Measurements from ENCODE around the gene KRTAP4-1. TPM values are rescaled to one million over a fixed set of nuclear protein-coding genes. Genes with fewer than 3 reads are reported as not detected.
A peak's percentile ranks its signal among the peaks of the same experiment; 100 is the strongest.
"Not testable (repeated sequence)": the region's sequence is repeated elsewhere in the genome, so short reads cannot be mapped to it uniquely, and the experiment has no call there.

KRTAP4-1 gene
- total RNA-seq, 2 experiments from 2014 or later, result not detected

DNA sequence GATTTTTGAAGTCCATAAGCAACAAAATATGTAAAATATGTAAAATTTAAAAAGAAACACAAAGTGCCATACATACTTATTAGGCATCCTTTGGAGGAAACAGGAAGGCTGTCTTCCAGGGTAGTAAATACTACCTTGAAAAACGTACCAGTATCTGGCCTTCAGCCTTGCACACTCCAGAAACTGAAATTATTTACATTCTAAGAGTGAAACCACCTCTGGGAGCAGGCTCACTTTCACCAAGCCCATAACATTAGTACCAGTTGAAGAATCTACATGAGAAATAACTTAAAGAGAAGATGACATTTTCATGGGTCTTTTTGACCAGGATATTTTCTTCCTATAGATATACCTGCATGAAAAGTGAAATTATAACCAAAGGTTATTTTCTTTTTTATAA lies 11.4 kb upstream of the KRTAP4-1 start:
- CTCF ChIA-PET, result interaction anchor here (1.5 kb wide), 1 partner anchor 14 kb away, joined by 3 read pairs; no protein-coding TSS in a partner anchor
- H3K27me3 Mint-ChIP-seq, result no peaks in the 10 kb centered on the region
- ATAC-seq (no peak), DNase-seq (no peak)
- H3K9me3 Mint-ChIP-seq (ENCODE audit: low read depth), result peaks cover 8% of the 10 kb centered on the region
- intact Hi-C loops (cut with DNase I, micrococcal nuclease), result no loop called here
- no peaks in the 10 kb centered on the region for H3K4me1 Mint-ChIP-seq
- H3K4me3 Mint-ChIP-seq, result no peak overlapping the region
- no peak overlapping the region for H3K27ac Mint-ChIP-seq
- H3K36me3 Mint-ChIP-seq (ENCODE audit: low read depth), result peaks cover 3% of the 10 kb centered on the region
- POLR2A ChIA-PET, result no interaction called here

DNA sequence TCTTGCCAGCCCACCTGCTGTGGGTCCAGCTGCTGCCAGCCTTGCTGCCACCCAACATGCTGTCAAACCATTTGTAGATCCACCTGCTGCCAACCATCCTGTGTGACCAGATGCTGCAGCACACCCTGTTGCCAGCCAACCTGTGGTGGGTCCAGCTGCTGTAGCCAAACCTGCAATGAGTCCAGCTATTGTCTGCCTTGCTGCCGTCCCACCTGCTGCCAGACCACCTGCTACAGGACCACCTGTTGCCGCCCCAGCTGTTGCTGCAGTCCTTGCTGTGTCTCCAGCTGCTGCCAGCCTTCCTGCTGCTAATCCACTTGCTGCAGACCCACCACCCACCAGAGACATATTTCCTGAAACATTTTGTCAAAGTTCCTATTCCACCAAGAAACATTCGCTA lies 5.6 kb upstream of the KRTAP4-1 start:
- H3K4me3 Mint-ChIP-seq, result no peak overlapping the region
- intact Hi-C loops (cut with DNase I, micrococcal nuclease), result no loop called here
- DNase-seq (no peak), ATAC-seq (no peak)
- POLR2A ChIA-PET, result no interaction called here
- H3K4me1 Mint-ChIP-seq, result no peaks in the 10 kb centered on the region
- no peak overlapping the region for H3K27ac Mint-ChIP-seq
- H3K27me3 Mint-ChIP-seq, result peaks cover 4% of the 10 kb centered on the region
- H3K9me3 Mint-ChIP-seq (ENCODE audit: low read depth), result peaks cover 3% of the 10 kb centered on the region
- CTCF ChIA-PET, result no interaction called here
- peaks cover 3% of the 10 kb centered on the region for H3K36me3 Mint-ChIP-seq (ENCODE audit: low read depth)

DNA sequence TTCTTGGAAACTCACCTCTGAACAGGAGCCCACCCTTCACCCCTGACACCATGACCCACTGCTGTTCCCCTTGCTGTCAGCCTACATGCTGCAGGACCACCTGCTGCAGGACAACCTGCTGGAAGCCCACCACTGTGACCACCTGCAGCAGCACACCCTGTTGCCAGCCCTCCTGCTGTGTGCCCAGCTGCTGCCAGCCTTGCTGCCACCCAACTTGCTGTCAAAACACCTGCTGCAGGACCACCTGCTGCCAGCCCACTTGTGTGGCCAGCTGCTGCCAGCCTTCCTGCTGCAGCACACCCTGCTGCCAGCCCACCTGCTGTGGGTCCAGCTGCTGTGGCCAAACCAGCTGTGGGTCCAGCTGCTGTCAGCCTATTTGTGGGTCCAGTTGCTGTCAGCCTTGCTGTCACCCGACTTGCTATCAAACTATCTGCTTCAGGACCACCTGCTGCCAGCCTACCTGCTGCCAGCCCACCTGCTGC lies 5.2 kb upstream of the KRTAP4-1 start, which contains the start of gene KRTAP9-1:
Gene KRTAP9-1, plus strand, starts transcription at position 51 of the 482 bp plus-strand sequence. Its CDS starts 0 bp downstream, at position 51.
- H3K4me1 Mint-ChIP-seq; CTCF ChIA-PET; ATAC-seq; H3K9me3 Mint-ChIP-seq (ENCODE audit: low read depth); H3K4me3 Mint-ChIP-seq; POLR2A ChIA-PET; H3K27me3 Mint-ChIP-seq; H3K27ac Mint-ChIP-seq; H3K36me3 Mint-ChIP-seq (ENCODE audit: low read depth); DNase-seq; intact Hi-C loops (cut with DNase I, micrococcal nuclease): not testable (repeated sequence)

DNA sequence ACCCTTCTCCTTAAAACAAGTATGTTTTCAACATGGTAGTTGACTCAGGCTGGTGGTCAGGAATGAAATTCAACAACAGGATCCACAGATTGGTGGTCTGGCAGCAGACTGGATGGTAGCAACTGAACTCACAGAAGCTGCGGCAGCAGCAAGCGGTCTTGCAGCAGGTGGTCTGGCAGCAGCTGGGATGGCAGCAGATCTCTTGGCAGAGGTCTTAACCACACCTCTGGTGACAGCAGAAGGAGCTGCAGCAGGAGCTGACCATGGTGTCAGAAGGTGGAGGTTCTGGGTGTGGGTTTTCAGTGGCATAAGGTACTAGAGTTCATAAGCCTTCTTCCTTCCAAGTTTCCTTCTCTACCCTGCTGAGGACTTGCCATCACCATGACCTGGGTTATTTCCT lies 2.2 kb upstream of the KRTAP4-1 start:
- Mint-ChIP-seq H3K36me3 (ENCODE audit: low read depth) (no peaks in the 10 kb centered on the region), H3K27me3 (peaks cover 4% of the 10 kb centered on the region), H3K27ac (no peak overlapping the region), H3K9me3 (ENCODE audit: low read depth) (no peaks in the 10 kb centered on the region), H3K4me1 (no peaks in the 10 kb centered on the region), H3K4me3 (no peak overlapping the region)
- DNase-seq, result no peak
- intact Hi-C loops (cut with DNase I, micrococcal nuclease), result no loop called here
- POLR2A ChIA-PET, result no interaction called here
- ATAC-seq, result no peak
- CTCF ChIA-PET, result interaction anchor here (0.7 to 1.7 kb wide), 2 partner anchors 8 to 14 kb away, joined by 3 to 4 read pairs; no protein-coding TSS in a partner anchor

DNA sequence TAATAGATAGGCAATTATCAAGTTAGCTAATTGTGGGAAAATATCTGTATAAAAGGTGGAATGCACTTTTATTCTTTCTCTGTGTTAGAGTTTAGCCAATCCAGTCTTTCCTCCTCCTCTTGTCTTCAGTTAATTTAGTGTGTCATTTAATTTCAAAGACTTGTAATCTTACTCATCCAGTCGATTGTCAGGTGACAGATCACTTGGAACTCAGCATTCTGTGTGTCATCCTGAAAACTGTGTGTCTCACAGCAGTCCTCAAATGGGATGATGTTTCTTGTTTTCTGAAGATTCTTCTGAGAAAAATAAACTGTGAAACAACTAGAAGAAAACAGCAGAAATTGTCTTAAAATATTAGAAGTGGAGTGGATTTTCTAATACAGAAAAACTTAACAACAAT lies 290 bp upstream of the KRTAP4-1 start:
- H3K4me3 Mint-ChIP-seq, result no peak overlapping the region
- DNase-seq (no peak), ATAC-seq (no peak)
- ChIA-PET POLR2A (no interaction called here), CTCF (interaction anchor here (0.8 kb wide), 1 partner anchor 420 kb away, joined by 3 read pairs; no protein-coding TSS in a partner anchor)
- no peaks in the 10 kb centered on the region for H3K36me3 Mint-ChIP-seq (ENCODE audit: low read depth)
- no peaks in the 10 kb centered on the region for H3K9me3 Mint-ChIP-seq (ENCODE audit: low read depth)
- H3K4me1 Mint-ChIP-seq, result no peaks in the 10 kb centered on the region
- peaks cover 4% of the 10 kb centered on the region for H3K27me3 Mint-ChIP-seq
- no peak overlapping the region for H3K27ac Mint-ChIP-seq
- intact Hi-C loops (cut with DNase I, micrococcal nuclease), result no loop called here

DNA sequence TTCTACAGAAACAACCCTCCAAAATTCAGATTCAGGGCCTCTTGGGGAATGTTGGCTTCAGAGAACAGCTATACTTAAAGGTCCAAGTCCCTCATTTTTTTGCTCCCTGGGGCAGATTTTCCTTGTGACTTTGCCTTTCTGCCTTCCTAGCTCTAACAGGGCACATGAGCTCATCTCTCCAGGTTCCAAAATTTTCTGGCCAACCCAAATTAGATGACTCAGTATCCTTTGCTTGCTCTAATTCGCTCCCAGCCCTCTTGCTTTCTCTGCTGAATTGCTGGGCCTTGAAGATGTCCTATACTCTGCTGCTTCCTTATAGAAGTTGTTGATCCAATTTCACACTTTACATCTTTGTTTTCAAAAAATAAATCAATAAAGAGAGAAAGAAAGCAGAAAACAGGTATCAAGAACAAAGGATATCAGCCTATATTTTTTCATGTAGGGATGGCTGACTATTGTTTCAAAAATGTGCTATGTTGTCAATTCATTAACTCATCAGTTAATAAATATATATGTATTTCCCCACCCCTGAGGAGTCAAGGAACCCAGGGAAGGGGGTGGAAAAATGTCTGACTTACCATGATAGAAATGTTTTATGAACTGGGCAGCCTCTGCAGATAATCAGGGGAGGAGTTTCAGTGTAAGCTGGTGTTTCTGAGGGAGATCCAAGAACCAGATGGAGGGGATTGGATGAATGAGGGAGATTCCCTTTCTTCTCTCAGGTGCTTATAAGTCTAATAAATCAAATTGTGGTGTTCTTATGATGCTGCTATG lies 5.7 kb downstream of the KRTAP4-1 start:
- CTCF ChIA-PET, result interaction anchor here (0.6 to 0.9 kb wide), 2 partner anchors 8 to 319 kb away, joined by 3 to 4 read pairs; no protein-coding TSS in a partner anchor
- H3K9me3 Mint-ChIP-seq (ENCODE audit: low read depth), result no peaks in the 10 kb centered on the region
- ATAC-seq, result no peak
- H3K36me3 Mint-ChIP-seq (ENCODE audit: low read depth), result no peaks in the 10 kb centered on the region
- intact Hi-C loops (cut with DNase I, micrococcal nuclease), result no loop called here
- H3K27me3 Mint-ChIP-seq, result no peaks in the 10 kb centered on the region
- no peak for DNase-seq
- no peaks in the 10 kb centered on the region for H3K4me1 Mint-ChIP-seq
- no peak overlapping the region for H3K4me3 Mint-ChIP-seq
- H3K27ac Mint-ChIP-seq, result no peak overlapping the region
- POLR2A ChIA-PET, result no interaction called here

DNA sequence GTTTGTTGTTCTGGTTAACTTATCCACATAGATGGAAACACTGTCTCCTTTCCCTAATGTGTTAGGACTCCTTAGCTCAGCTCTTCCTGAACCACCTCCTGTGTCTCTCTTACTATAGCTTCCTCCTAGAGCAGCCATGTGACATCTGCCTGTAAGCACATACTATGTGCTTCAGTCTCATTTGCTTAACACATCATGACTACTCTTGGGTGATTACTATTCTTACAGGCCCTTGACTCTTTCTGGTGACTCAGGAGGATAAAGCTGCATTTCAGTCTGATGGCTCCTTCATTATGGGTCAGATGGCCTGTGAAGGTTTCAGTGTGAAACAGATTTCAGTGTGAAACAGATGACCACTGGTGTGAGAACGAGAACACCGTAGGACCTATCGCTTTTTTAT lies 6.4 kb downstream of the KRTAP4-1 start:
- peak; percentile 78 for ATAC-seq
- DNase-seq, result no peak
- Mint-ChIP-seq H3K4me1 (peaks cover 1% of the 10 kb centered on the region), H3K4me3 (no peak overlapping the region), H3K27me3 (no peaks in the 10 kb centered on the region), H3K9me3 (ENCODE audit: low read depth) (no peaks in the 10 kb centered on the region), H3K27ac (no peak overlapping the region), H3K36me3 (ENCODE audit: low read depth) (no peaks in the 10 kb centered on the region)
- ChIA-PET CTCF (interaction anchor here (0.9 kb wide), 1 partner anchor 9 kb away, joined by 4 read pairs; no protein-coding TSS in a partner anchor), POLR2A (no interaction called here)
- intact Hi-C loops (cut with DNase I, micrococcal nuclease), result no loop called here

DNA sequence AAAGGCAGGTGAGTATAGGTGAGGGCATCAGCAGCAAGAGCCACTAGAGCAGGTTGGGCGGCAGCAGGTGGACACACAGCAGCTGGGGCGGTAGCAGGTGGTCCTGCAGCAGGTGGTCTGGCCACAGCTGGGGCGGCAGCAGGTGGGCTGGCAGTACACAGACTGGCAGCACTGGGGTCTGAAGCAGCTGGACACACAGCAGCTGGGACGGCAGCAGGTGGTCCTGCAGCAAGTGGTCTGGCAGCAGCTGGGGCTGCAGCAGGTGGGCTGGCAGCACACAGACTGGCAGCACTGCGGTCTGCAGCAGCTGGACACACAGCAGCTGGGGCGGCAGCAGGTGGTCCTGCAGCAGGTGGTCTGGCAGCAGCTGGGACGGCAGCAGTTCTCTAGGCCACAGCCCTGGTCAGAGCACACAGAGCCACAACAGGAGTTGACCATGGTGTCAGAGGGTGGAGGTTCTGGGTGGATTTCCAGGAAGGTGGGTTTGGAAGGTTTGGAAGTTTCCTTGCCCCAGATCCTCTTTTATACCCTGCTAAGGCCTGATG lies 6.9 kb downstream of the KRTAP4-1 start, which contains the start of gene KRTAP4-2:
Gene KRTAP4-2, minus strand, starts transcription at position 495 of the 545 bp plus-strand sequence. Its CDS starts 57 bp downstream, at position 438.
- Mint-ChIP-seq H3K9me3 (ENCODE audit: low read depth) (no peaks in the 10 kb centered on the region), H3K27ac (no peak within 1 kb of the TSS), H3K36me3 (ENCODE audit: low read depth) (no peaks in the 10 kb centered on the region), H3K27me3 (no peaks in the 10 kb centered on the region), H3K4me3 (no peak within 1 kb of the TSS), H3K4me1 (peaks cover 3% of the 10 kb centered on the region)
- DNase-seq (no peak), ATAC-seq (no peak)
- intact Hi-C loops (cut with DNase I, micrococcal nuclease), result no loop called here
- ChIA-PET CTCF (interaction anchor here (1.0 kb wide), 1 partner anchor 23 kb away, joined by 3 read pairs; no protein-coding TSS in a partner anchor), POLR2A (no interaction called here)

DNA sequence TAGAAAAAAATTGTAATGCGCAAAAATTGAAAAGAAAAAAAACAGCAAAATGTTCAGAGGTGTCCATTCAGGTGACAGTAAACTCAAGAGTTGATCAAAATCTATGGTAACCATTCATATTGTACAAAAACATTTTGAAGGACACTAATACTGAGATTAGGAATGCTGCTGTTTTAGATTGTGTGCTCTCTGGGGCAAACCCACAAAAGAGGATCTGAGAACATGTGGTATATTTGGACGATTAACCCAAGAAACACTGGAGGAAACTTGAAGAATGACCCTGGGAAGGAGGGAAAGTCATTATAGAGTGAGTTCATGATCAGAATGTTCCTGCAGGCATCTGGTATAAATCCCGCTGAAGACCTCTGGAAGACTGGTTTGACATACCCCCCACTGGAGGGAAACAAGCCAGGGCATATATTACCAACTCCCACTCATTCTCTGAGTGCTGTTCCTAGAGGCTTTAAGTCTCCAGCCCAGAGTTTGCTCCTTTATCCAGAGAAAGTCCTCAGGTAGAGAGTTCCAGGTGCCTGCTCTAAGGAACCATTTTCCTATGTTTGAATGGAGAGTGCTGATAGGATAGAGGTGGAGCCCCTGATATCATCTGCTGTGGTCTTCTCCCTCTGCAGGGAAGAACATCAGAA lies 7.8 kb downstream of the KRTAP4-1 start:
- Mint-ChIP-seq H3K4me1 (peaks cover 3% of the 10 kb centered on the region), H3K9me3 (ENCODE audit: low read depth) (no peaks in the 10 kb centered on the region), H3K27me3 (no peaks in the 10 kb centered on the region), H3K36me3 (ENCODE audit: low read depth) (no peaks in the 10 kb centered on the region), H3K4me3 (no peak overlapping the region), H3K27ac (no peak overlapping the region)
- ChIA-PET CTCF (interaction anchor here (0.7 to 1.0 kb wide), 2 partner anchors 8 to 22 kb away, joined by 3 read pairs; no protein-coding TSS in a partner anchor), POLR2A (no interaction called here)
- DNase-seq (no peak), ATAC-seq (no peak)
- intact Hi-C loops (cut with DNase I, micrococcal nuclease), result no loop called here

DNA sequence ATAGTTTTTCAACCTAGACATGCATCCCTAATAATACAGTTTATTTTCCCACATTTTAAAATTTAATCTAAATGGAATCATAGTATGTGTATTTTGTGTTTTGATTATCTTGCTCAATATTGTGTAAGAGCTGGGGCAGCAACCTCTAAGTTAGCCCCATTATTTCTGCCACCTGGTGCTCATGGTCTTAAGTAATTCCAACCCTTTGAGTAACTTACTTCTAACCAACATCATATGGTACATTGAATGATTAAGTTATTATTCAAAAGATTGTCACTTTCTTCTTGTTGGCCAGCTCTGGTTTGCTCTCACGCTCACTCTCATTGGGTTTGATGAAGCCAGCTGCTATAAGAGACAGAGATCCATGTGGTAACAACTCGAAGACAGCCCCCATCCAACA lies 12.8 kb downstream of the KRTAP4-1 start:
- intact Hi-C loops (cut with DNase I, micrococcal nuclease), result no loop called here
- H3K27ac Mint-ChIP-seq, result no peak overlapping the region

DNA sequence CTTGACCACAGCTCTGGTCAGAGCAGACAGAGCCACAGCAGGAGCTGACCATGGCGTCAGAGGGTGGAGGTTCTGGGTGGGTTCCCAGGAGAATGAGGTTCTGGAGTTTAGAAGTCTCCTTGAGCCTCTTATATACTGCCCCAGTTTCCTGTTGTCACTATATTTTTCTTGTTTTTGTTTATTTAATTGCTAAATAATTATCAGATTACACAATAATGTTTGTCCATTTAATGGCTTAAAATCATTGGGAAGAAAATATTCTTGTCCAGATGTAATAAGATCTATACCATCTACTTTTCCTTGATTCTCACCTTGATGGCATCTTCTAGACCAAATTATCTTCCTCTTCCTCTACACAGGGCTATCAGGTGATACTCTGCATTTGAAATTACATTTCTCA lies 16.6 kb downstream of the KRTAP4-1 start, which contains the start of gene KRTAP4-3:
Gene KRTAP4-3, minus strand, starts transcription at position 101 of the 400 bp plus-strand sequence. Its CDS starts 49 bp downstream, at position 52.
- Mint-ChIP-seq H3K27me3 (peaks cover 2% of the 10 kb centered on the region), H3K4me3 (no peak within 1 kb of the TSS), H3K27ac (no peak within 1 kb of the TSS), H3K4me1 (no peaks in the 10 kb centered on the region), H3K9me3 (ENCODE audit: low read depth) (no peaks in the 10 kb centered on the region), H3K36me3 (ENCODE audit: low read depth) (no peaks in the 10 kb centered on the region)
- no peak for DNase-seq
- CTCF ChIA-PET, result no interaction called here
- intact Hi-C loops (cut with DNase I, micrococcal nuclease), result no loop called here
- ATAC-seq, result no peak
- POLR2A ChIA-PET, result no interaction called here

More for the DNA sequence above, 12.8 kb downstream of the KRTAP4-1 start:
- H3K9me3 Mint-ChIP-seq (ENCODE audit: low read depth), result no peaks in the 10 kb centered on the region
- ChIA-PET POLR2A (no interaction called here), CTCF (no interaction called here)
- DNase-seq, result no peak
- H3K4me1 Mint-ChIP-seq, result peaks cover 3% of the 10 kb centered on the region
- no peak for ATAC-seq
- no peaks in the 10 kb centered on the region for H3K27me3 Mint-ChIP-seq
- no peak overlapping the region for H3K4me3 Mint-ChIP-seq
- H3K36me3 Mint-ChIP-seq (ENCODE audit: low read depth), result no peaks in the 10 kb centered on the region

Data from activated CD4-positive, alpha-beta T cell treated with anti-CD3 and anti-CD28 coated beads for 36 hours (primary cell).